ENCODE results near the gene KCNAB1. TPM values are rescaled to one million over a fixed set of nuclear protein-coding genes. Genes with fewer than 3 reads are reported as not detected.

Gene KCNAB1
- total RNA-seq, 4 donors from 2014 or later: 0.20 to 3.0 (median 1.6) TPM

GRCh38 chr3:156373095-156373494 lies 252.7 kb downstream of the KCNAB1 start:
- H3K4me1 ChIP-seq: peaks cover 0 to 20% (median 4%) of the 10 kb centered on the region in 4 donors
- intact Hi-C loops (cut with DNase I; ENCODE audit: low total_unique reads) (no loop called here), in situ Hi-C loops (cut with MboI; ENCODE audit: low pct_ligation_motif_present in 1 of 4, low pct_unique_long_range_greater_than_20kb in 1 of 4, low sequenced_read_pairs in 3 of 4) (no loop called here)
- no peak overlapping the region for H3K27ac ChIP-seq
- no peaks in the 10 kb centered on the region for H3K36me3 ChIP-seq
- WGBS, 2 donors (ENCODE audit: low coverage in 1 of 2): 80 to 90% methylated on average over 1 of the region's 1 CpG
- H3K27me3 ChIP-seq: no peaks in the 10 kb centered on the region
- H3K4me3 ChIP-seq: no peak overlapping the region
- no peak for DNase-seq
- H3K9me3 ChIP-seq: no peaks in the 10 kb centered on the region
- TF ChIP-seq EP300 (IDR thresholded peaks at IDR 0.05; ENCODE audit: low read depth) (no peak), POLR2AphosphoS5 (IDR thresholded peaks at IDR 0.05) (no peak), CTCF (IDR thresholded peaks at IDR 0.05) (no peak)

- in situ Hi-C loops (cut with MboI; ENCODE audit: low pct_ligation_motif_present in 1 of 4, low pct_unique_long_range_greater_than_20kb in 1 of 4, low sequenced_read_pairs in 3 of 4) (no loop called here), intact Hi-C loops (cut with DNase I; ENCODE audit: low total_unique reads) (no loop called here)
- Histone ChIP-seq H3K27me3 (no peaks in the 10 kb centered on the region), H3K4me3 (no peak overlapping the region), H3K9me3 (no peaks in the 10 kb centered on the region), H3K27ac (no peak overlapping the region), H3K36me3 (no peaks in the 10 kb centered on the region), H3K4me1 (peaks cover 0 to 20% (median 4%) of the 10 kb centered on the region in 4 donors)
- no peak for TF ChIP-seq POLR2AphosphoS5 (IDR thresholded peaks at IDR 0.05)
- TF ChIP-seq POLR2A (IDR thresholded peaks at IDR 0.05): no peak
- TF ChIP-seq CTCF (IDR thresholded peaks at IDR 0.05): no peak
- no peak for TF ChIP-seq EP300 (IDR thresholded peaks at IDR 0.05; ENCODE audit: low read depth)
- DNase-seq: no peak
- 80% methylated on average over 2 of the region's 2 CpGs; no CpG with 5 or more reads in 1 of the 2 donors for WGBS, 2 donors (ENCODE audit: low coverage in 1 of 2)
Observed at GRCh38 chr3:156373654-156374053, 253.3 kb downstream of the KCNAB1 start.

DNA sequence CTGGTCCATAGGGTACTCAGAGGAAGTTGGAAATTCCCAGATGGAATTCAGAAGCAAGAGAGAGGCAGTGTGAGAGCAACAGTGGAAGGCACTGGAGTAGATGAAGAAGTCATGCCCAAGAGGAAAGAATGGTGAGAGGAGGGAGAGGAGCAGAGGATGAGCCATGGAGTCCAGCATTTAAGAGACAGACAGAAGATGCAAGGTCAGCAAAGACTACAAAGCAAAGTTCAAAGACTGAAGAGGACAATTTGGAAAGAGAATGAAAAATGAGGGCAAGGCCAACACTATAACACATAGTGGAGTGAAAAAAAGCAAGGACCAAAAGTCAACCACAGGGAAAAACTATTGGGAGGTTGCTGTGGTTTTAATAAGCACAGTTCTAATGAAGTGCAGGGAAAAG lies 255.8 kb downstream of the KCNAB1 start:
- Histone ChIP-seq H3K9me3 (no peaks in the 10 kb centered on the region), H3K4me1 (peaks cover 0 to 13% (median 4%) of the 10 kb centered on the region in 4 donors), H3K27ac (no peak overlapping the region), H3K4me3 (no peak overlapping the region), H3K27me3 (no peaks in the 10 kb centered on the region), H3K36me3 (no peaks in the 10 kb centered on the region)
- in situ Hi-C loops (cut with MboI; ENCODE audit: low pct_ligation_motif_present in 1 of 4, low pct_unique_long_range_greater_than_20kb in 1 of 4, low sequenced_read_pairs in 3 of 4) (loop anchor here in 2 of 4 donors (25.0 kb wide), 1 partner anchor 214 kb away; no protein-coding TSS in a partner anchor), intact Hi-C loops (cut with DNase I; ENCODE audit: low total_unique reads) (no loop called here)
- DNase-seq: no peak
- TF ChIP-seq EP300 (IDR thresholded peaks at IDR 0.05; ENCODE audit: low read depth) (no peak), POLR2AphosphoS5 (IDR thresholded peaks at IDR 0.05) (no peak), CTCF (IDR thresholded peaks at IDR 0.05) (no peak), POLR2A (IDR thresholded peaks at IDR 0.05) (no peak)

DNA sequence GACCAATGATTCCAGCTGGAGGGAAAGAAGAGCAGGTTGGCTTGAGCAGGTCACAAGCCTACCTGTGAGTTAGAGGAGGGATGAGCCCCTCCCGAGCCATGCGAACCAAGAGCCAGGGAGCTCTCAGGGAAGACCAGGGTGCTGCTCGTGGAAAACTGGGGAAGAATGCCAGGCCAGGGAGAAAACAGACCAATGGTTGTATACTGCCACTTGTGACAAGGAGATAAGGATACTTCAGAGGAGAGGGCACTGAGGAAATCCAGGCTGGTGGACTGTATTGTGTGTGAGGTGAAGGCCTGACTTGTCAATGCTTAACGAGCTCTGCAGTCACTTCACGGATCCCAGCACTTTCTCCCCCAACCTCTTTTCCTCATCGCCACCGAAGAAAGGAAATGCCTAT lies 256.9 kb downstream of the KCNAB1 start:
- intact Hi-C loops (cut with DNase I; ENCODE audit: low total_unique reads) (no loop called here), in situ Hi-C loops (cut with MboI; ENCODE audit: low pct_ligation_motif_present in 1 of 4, low pct_unique_long_range_greater_than_20kb in 1 of 4, low sequenced_read_pairs in 3 of 4) (loop anchor here in 2 of 4 donors (25.0 kb wide), 1 partner anchor 215 kb away; no protein-coding TSS in a partner anchor)
- TF ChIP-seq POLR2A (IDR thresholded peaks at IDR 0.05) (no peak), EP300 (IDR thresholded peaks at IDR 0.05; ENCODE audit: low read depth) (no peak), CTCF (IDR thresholded peaks at IDR 0.05) (no peak), POLR2AphosphoS5 (IDR thresholded peaks at IDR 0.05) (no peak)
- H3K27ac ChIP-seq: no peak overlapping the region
- no peaks in the 10 kb centered on the region for H3K36me3 ChIP-seq
- no peaks in the 10 kb centered on the region for H3K27me3 ChIP-seq
- 90 to 95% methylated on average over 5 to 7 of the region's 7 CpGs for WGBS, 2 donors (ENCODE audit: low coverage in 1 of 2)
- DNase-seq: no peak
- no peak overlapping the region for H3K4me3 ChIP-seq
- H3K9me3 ChIP-seq: no peaks in the 10 kb centered on the region
- H3K4me1 ChIP-seq: peaks cover 0 to 3% (median 0%) of the 10 kb centered on the region in 4 donors

Measured in transverse colon (tissue), 4 donors.